HepG2 (cell line): ENCODE results near the gene SLC34A2. TPM values are rescaled to one million over a fixed set of nuclear protein-coding genes. Genes with fewer than 3 reads are reported as not detected.

Source experiments
- ATAC-seq: fragments of 200-7000 bp; cut with Tn5 transposase; 3 replicates; pipeline ENCODE4 v1.9.1; 2020; ENCODE audit warnings: mild to moderate bottlenecking, moderate library complexity
- BruUV-seq: library from RNA; stranded (reverse); fragments of 400-500 nt; replicated peaks from 2 replicates; lab custom pipeline; 2021; lab: Mats Ljungman, UMichigan
- CTCF ChIA-PET: fragments of 300-600 bp; formaldehyde crosslinking; extraction: SDS; loops from one replicate; lab custom pipeline; 2021; ENCODE audit warnings: low total read pairs, inconsistent platforms, low intra/inter-chr PET ratio; lab: Yijun Ruan, JAX
- POLR2A ChIA-PET: fragments of 350-600 bp; sonication (Branson Sonifier 250); formaldehyde crosslinking; loops from one replicate; lab custom pipeline; 2020; ENCODE audit warnings: antibody characterized with exemption, inconsistent platforms; lab: Yijun Ruan, JAX
- DNase-seq: peaks from one replicate; pipeline ENCODE4 v3.0.0-alpha.2; 2015; ENCODE audit warnings: low spot score
- FAIRE-seq: peaks from 3 replicates; lab custom pipeline; 2011; peaks lifted over from hg19 to GRCh38; lab: Jason Lieb, UNC
- H2AFZ ChIP-seq: one replicate; pipeline ENCODE4 v1.6.1; 2011; ENCODE audit warnings: low read length, inconsistent platforms
- H3K27ac ChIP-seq: fragments of 300-600 bp; 3 replicates; pipeline ENCODE4 v1.8.0; 2011; ENCODE audit warnings: mixed run types, mild to moderate bottlenecking, mixed read lengths, low read length, inconsistent platforms; ENCODE audit not compliant: insufficient read depth; ENCODE audit errors: extremely low read length
- H3K27me3 ChIP-seq, 2 experiments: fragments of 200-600 bp in 1 of 2; 2 replicates in 1 of 2; 3 replicates in 1 of 2; pipeline versions ENCODE4 v1.6.0 to v1.8.0; 2011; ENCODE audit warnings: low read length in 2 of 2, mild to moderate bottlenecking in 2 of 2, moderate library complexity in 2 of 2, inconsistent platforms in 1 of 2; ENCODE audit not compliant: insufficient read depth in 2 of 2, control insufficient read depth in 1 of 2
- H3K36me3 ChIP-seq, 2 experiments: fragments of 200-600 bp in 1 of 2; replicated peaks in 1 of 2; 2 replicates in 1 of 2; 3 replicates in 1 of 2; pipeline versions ENCODE4 v1.5.1 to v1.8.0; 2011; ENCODE audit warnings: low read length in 2 of 2, inconsistent platforms in 1 of 2; ENCODE audit not compliant: insufficient read depth in 2 of 2, control insufficient read depth in 1 of 2
- H3K4me1 ChIP-seq: 2 replicates; pipeline ENCODE4 v1.5.1; 2012; ENCODE audit warnings: low read length, inconsistent platforms; ENCODE audit not compliant: insufficient read depth
- H3K4me2 ChIP-seq: 2 replicates; pipeline ENCODE4 v1.6.0; 2011; ENCODE audit warnings: low read depth, low read length, inconsistent platforms
- H3K4me3 ChIP-seq, 3 experiments: fragments of 200-600 bp in 1 of 3; sonication (generic), shearing (Covaris generic) in 1 of 3; replicated peaks in 1 of 3; 2 replicates each; pipeline ENCODE4 v1.5.1; 2011 to 2016; ENCODE audit warnings: low read length in 3 of 3, inconsistent platforms in 2 of 3, low read depth in 2 of 3, mild to moderate bottlenecking in 2 of 3, control low read depth in 1 of 3, mixed read lengths in 1 of 3; ENCODE audit not compliant: insufficient read depth in 1 of 3
- H3K79me2 ChIP-seq: one replicate; pipeline ENCODE4 v1.6.1; 2011; ENCODE audit warnings: low read length, inconsistent platforms; ENCODE audit not compliant: insufficient read depth
- H3K9ac ChIP-seq: 2 replicates; pipeline ENCODE4 v1.6.0; 2011; ENCODE audit warnings: mild to moderate bottlenecking, low read depth, low read length, inconsistent platforms; ENCODE audit not compliant: insufficient read depth
- H3K9me3 ChIP-seq: 2 replicates; pipeline ENCODE4 v1.5.1; 2012; ENCODE audit warnings: mild to moderate bottlenecking, low read length
- H4K20me1 ChIP-seq: 2 replicates; pipeline ENCODE4 v1.6.0; 2011; ENCODE audit warnings: inconsistent platforms, mild to moderate bottlenecking, low read length, moderate library complexity; ENCODE audit not compliant: insufficient read depth
- ATF2 ChIP-seq: sonication (generic); formaldehyde crosslinking; IDR thresholded peaks from 2 replicates; pipeline ENCODE4 v1.4.0; 2020; ENCODE audit warnings: missing genetic modification reagents
- HINFP ChIP-seq: sonication (generic); formaldehyde crosslinking; IDR thresholded peaks from 2 replicates; pipeline ENCODE4 v1.4.0; 2020; ENCODE audit warnings: low read depth, mild to moderate bottlenecking, missing genetic modification reagents
- NBN ChIP-seq: fragments of 450-650 bp; conservative IDR thresholded peaks from 2 replicates; pipeline ENCODE4 v1.6.1; 2017
- NR2F2 ChIP-seq: IDR thresholded peaks from 2 replicates; pipeline ENCODE4 v1.6.1; 2012; ENCODE audit warnings: low read depth, inconsistent platforms, borderline replicate concordance
- THAP8 ChIP-seq: sonication (generic); formaldehyde crosslinking; IDR thresholded peaks from 2 replicates; pipeline ENCODE4 v1.5.1; 2020; ENCODE audit warnings: missing genetic modification reagents, mild to moderate bottlenecking, borderline replicate concordance
- ZNF251 ChIP-seq: sonication (generic); formaldehyde crosslinking; IDR thresholded peaks from 2 replicates; pipeline ENCODE4 v1.9.0; 2021; ENCODE audit warnings: mild to moderate bottlenecking, missing genetic modification reagents
- ZNF747 ChIP-seq: sonication (generic); formaldehyde crosslinking; IDR thresholded peaks from 2 replicates; pipeline ENCODE4 v1.8.1; 2023; ENCODE audit warnings: missing genetic modification reagents, mild to moderate bottlenecking, borderline replicate concordance
- WGBS: methylation state at CpG from one replicate; pipeline ENCODE4 v1.1.6; 2017; ENCODE audit warnings: low lambda C conversion rate; 5-methylcytosine and 5-hydroxymethylcytosine counted together
- in situ Hi-C: cut with HindIII; loops from 2 replicates; pipeline ENCODE4 v1.10.0; 2017; ENCODE audit warnings: low pct_unique_long_range_greater_than_20kb; ENCODE audit not compliant: extremely low pct_ligation_motif_present
- intact Hi-C: fragments of 100-400 bp; cut with micrococcal nuclease; formaldehyde crosslinking; loops from one replicate; pipeline ENCODE4 v1.10.0; 2022; ENCODE audit not compliant: unreplicated experiment
- polyA plus RNA-seq, 8 experiments: library from polyadenylated mRNA; depleted of rRNA in 3 of 8; stranded (reverse) in 7 of 8; unstranded in 1 of 8; fragments of >200 nt; fragmentation: Illumina TruSeq in 4 of 8; extraction: Trizol in 4 of 8; gene quantifications; 2 replicates each; pipeline versions ENCODE4 v1.2.1 to v1.2.3, GENCODE V29; 2011 to 2016; ENCODE audit warnings: low read depth in 4 of 8, missing spikeins in 1 of 8, mixed read lengths in 1 of 8; ENCODE audit not compliant: insufficient read depth in 1 of 8
- total RNA-seq, 5 experiments: library from RNA; depleted of rRNA; stranded (reverse); fragments of >200 nt; fragmentation: Illumina TruSeq; extraction: Trizol; gene quantifications; 2 replicates each; pipeline ENCODE4 v1.2.3, GENCODE V29; 2016; ENCODE audit warnings: low read depth in 1 of 5

SLC34A2 gene
- total and polyA plus RNA-seq, 2 of the 13 experiments (the other 11 are each of a cell fraction or from before 2014, with no cell fraction given): not detected

GRCh38 chr4:25672756-25673155 lies 17.1 kb downstream of the SLC34A2 start (continued):
- TF ChIP-seq THAP8 (no peak), NBN (no peak), ATF2 (CRISPR knock-in tag) (no peak), ZNF747 (no peak)

GRCh38 chr4:25674386-25674785 lies 18.7 kb downstream of the SLC34A2 start:
- POLR2A ChIA-PET: no interaction called here
- no peak for FAIRE-seq
- no peaks in the 10 kb centered on the region for H3K79me2 ChIP-seq

More at GRCh38 chr4:25674386-25674785, 18.7 kb downstream of the SLC34A2 start:
- ATAC-seq: no peak
- TF ChIP-seq HINFP (no peak), ZNF251 (CRISPR knock-in tag) (no peak), NR2F2 (no peak)
- TF ChIP-seq, all 625 proteins: peak for 0
- no peak overlapping the region for H3K4me3 ChIP-seq
- no peaks in the 10 kb centered on the region for H4K20me1 ChIP-seq
- BruUV-seq: no TSS peak
- no peak overlapping the region for H3K9ac ChIP-seq
- no peak for DNase-seq
- intact Hi-C loops (no loop called here), in situ Hi-C loops (no loop called here)
- H2AFZ ChIP-seq: no peak overlapping the region
- no peaks in the 10 kb centered on the region for H3K27me3 ChIP-seq
- H3K9me3 ChIP-seq: no peaks in the 10 kb centered on the region
- H3K4me2 ChIP-seq: no peak overlapping the region
- CTCF ChIA-PET: no interaction called here
- no peaks in the 10 kb centered on the region for H3K4me1 ChIP-seq
- no peaks in the 10 kb centered on the region for H3K36me3 ChIP-seq
- H3K27ac ChIP-seq: no peak overlapping the region
- 53% methylated on average over 8 of the region's 10 CpGs for WGBS
